SK-N-SH treated with all-trans-retinoic acid at 6 μM for 48 hours (cell line): ENCODE results near the gene GLIS1.

Experiments used
- ATAC-seq: fragments of 200-7000 bp; cut with Tn5 transposase; 3 replicates; pipeline ENCODE4 v1.9.1; 2020; ENCODE audit warnings: mild to moderate bottlenecking, moderate library complexity
- ARNTL ChIP-seq: fragments of 450-650 bp; formaldehyde crosslinking; IDR thresholded peaks from 2 replicates; pipeline ENCODE4 v1.5.0; 2020; ENCODE audit warnings: low read depth, mild to moderate bottlenecking, moderate library complexity, borderline replicate concordance
- BACH2 ChIP-seq: fragments of 250-450 bp; sonication (Bioruptor Pico); IDR thresholded peaks from 2 replicates; pipeline ENCODE4 v1.9.0; 2021; ENCODE audit warnings: mild to moderate bottlenecking, borderline replicate concordance
- CREB5 ChIP-seq: fragments of 250-450 bp; sonication (Bioruptor Pico); IDR thresholded peaks from 2 replicates; pipeline ENCODE4 v1.5.1; 2020; ENCODE audit warnings: low read depth, mild to moderate bottlenecking, moderate library complexity
- ESRRG ChIP-seq: fragments of 250-450 bp; sonication (Bioruptor Pico); IDR thresholded peaks from 2 replicates; pipeline ENCODE4 v1.6.1; 2021; ENCODE audit warnings: mild to moderate bottlenecking
- GLIS3 ChIP-seq: fragments of 250-450 bp; sonication (Bioruptor Pico); IDR thresholded peaks from 2 replicates; pipeline ENCODE4 v1.5.0; 2020; ENCODE audit warnings: mild to moderate bottlenecking, moderate library complexity
- ISL1 ChIP-seq: fragments of 250-450 bp; sonication (Bioruptor Pico); IDR thresholded peaks from 2 replicates; pipeline ENCODE4 v2.1.2; 2022; ENCODE audit warnings: mild to moderate bottlenecking, moderate library complexity
- OSR1 ChIP-seq: fragments of 250-450 bp; sonication (Bioruptor Pico); IDR thresholded peaks from 2 replicates; pipeline ENCODE4 v1.8.0; 2022; ENCODE audit warnings: moderate library complexity, mild to moderate bottlenecking, inconsistent platforms
- PPARA ChIP-seq: fragments of 250-450 bp; sonication (Bioruptor Pico); IDR thresholded peaks from 2 replicates; pipeline ENCODE4 v1.5.0; 2020; ENCODE audit warnings: mild to moderate bottlenecking, borderline replicate concordance
- RARB ChIP-seq: fragments of 250-450 bp; sonication (Bioruptor Pico); IDR thresholded peaks from 2 replicates; pipeline ENCODE4 v1.8.0; 2021; ENCODE audit warnings: mild to moderate bottlenecking, moderate library complexity
- SNAI2 ChIP-seq: fragments of 250-450 bp; sonication (Bioruptor Pico); IDR thresholded peaks from 2 replicates; pipeline ENCODE4 v1.5.0; 2020; ENCODE audit warnings: mild to moderate bottlenecking, moderate library complexity
- TSHZ2 ChIP-seq: fragments of 250-450 bp; sonication (Bioruptor Pico); IDR thresholded peaks from 2 replicates; pipeline ENCODE4 v1.5.0; 2020; ENCODE audit warnings: mild to moderate bottlenecking, moderate library complexity
- ZFP3 ChIP-seq: fragments of 250-450 bp; sonication (Bioruptor Pico); IDR thresholded peaks from 2 replicates; pipeline ENCODE4 v1.5.0; 2020; ENCODE audit warnings: mild to moderate bottlenecking, moderate library complexity
- ZFP30 ChIP-seq: fragments of 450-650 bp; formaldehyde crosslinking; IDR thresholded peaks from 2 replicates; pipeline ENCODE4 v1.5.0; 2022; ENCODE audit warnings: mild to moderate bottlenecking, moderate library complexity
- ZNF565 ChIP-seq: fragments of 450-650 bp; formaldehyde crosslinking; conservative IDR thresholded peaks from 2 replicates; pipeline ENCODE4 v1.5.0; 2020; ENCODE audit warnings: low read depth, mild to moderate bottlenecking, moderate library complexity
- ZNF70 ChIP-seq: fragments of 450-650 bp; formaldehyde crosslinking; IDR thresholded peaks from 2 replicates; pipeline ENCODE4 v1.5.0; 2020; ENCODE audit warnings: mild to moderate bottlenecking, moderate library complexity
- ZNF8 ChIP-seq: fragments of 450-650 bp; formaldehyde crosslinking; IDR thresholded peaks from 2 replicates; pipeline ENCODE4 v1.5.0; 2020; ENCODE audit warnings: mild to moderate bottlenecking, moderate library complexity
- TF ChIP-seq, protein P1 (sequence below): fragments of 250-450 bp; sonication (Bioruptor Pico); IDR thresholded peaks from 2 replicates; pipeline ENCODE4 v1.8.0; 2020; ENCODE audit warnings: mild to moderate bottlenecking, moderate library complexity, borderline replicate concordance
- TF ChIP-seq, protein P2 (sequence below): fragments of 250-450 bp; sonication (Bioruptor Pico); IDR thresholded peaks from 2 replicates; pipeline ENCODE4 v1.8.0; 2021; ENCODE audit warnings: low read depth, mild to moderate bottlenecking, moderate library complexity, borderline replicate concordance
- TF ChIP-seq, protein P3 (sequence below): fragments of 250-450 bp; sonication (Bioruptor Pico); IDR thresholded peaks from 2 replicates; pipeline ENCODE4 v1.5.1; 2021; ENCODE audit warnings: mild to moderate bottlenecking, moderate library complexity

The GLIS1 gene

GRCh38 chr1:53688381-53689102, 50.4 kb downstream of the GLIS1 start:
- TF ChIP-seq ZNF565 (CRISPR knock-in tag) (no peak), CREB5 (CRISPR knock-in tag) (no peak), BACH2 (CRISPR knock-in tag) (no peak)
- TF ChIP-seq, all 23 proteins: peak for 0
- no peak for ATAC-seq

GRCh38 chr1:53687901-53688300, 51.1 kb downstream of the GLIS1 start:
- ATAC-seq, result no peak
- TF ChIP-seq, protein P1, sequence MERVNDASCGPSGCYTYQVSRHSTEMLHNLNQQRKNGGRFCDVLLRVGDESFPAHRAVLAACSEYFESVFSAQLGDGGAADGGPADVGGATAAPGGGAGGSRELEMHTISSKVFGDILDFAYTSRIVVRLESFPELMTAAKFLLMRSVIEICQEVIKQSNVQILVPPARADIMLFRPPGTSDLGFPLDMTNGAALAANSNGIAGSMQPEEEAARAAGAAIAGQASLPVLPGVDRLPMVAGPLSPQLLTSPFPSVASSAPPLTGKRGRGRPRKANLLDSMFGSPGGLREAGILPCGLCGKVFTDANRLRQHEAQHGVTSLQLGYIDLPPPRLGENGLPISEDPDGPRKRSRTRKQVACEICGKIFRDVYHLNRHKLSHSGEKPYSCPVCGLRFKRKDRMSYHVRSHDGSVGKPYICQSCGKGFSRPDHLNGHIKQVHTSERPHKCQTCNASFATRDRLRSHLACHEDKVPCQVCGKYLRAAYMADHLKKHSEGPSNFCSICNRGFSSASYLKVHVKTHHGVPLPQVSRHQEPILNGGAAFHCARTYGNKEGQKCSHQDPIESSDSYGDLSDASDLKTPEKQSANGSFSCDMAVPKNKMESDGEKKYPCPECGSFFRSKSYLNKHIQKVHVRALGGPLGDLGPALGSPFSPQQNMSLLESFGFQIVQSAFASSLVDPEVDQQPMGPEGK (CRISPR knock-in tag), result no peak
- no peak for TF ChIP-seq GLIS3 (CRISPR knock-in tag)
- TF ChIP-seq ZNF8 (CRISPR knock-in tag), result no peak
- no peak for TF ChIP-seq SNAI2
- no peak for TF ChIP-seq RARB (CRISPR knock-in tag)
- TF ChIP-seq OSR1 (CRISPR knock-in tag), result no peak
- no peak for TF ChIP-seq TSHZ2 (CRISPR knock-in tag)
- TF ChIP-seq, protein P2, sequence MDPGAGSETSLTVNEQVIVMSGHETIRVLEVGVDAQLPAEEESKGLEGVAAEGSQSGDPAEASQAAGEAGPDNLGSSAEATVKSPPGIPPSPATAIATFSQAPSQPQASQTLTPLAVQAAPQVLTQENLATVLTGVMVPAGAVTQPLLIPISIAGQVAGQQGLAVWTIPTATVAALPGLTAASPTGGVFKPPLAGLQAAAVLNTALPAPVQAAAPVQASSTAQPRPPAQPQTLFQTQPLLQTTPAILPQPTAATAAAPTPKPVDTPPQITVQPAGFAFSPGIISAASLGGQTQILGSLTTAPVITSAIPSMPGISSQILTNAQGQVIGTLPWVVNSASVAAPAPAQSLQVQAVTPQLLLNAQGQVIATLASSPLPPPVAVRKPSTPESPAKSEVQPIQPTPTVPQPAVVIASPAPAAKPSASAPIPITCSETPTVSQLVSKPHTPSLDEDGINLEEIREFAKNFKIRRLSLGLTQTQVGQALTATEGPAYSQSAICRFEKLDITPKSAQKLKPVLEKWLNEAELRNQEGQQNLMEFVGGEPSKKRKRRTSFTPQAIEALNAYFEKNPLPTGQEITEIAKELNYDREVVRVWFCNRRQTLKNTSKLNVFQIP (CRISPR knock-in tag), result no peak
- TF ChIP-seq CREB5 (CRISPR knock-in tag), result no peak

GRCh38 chr1:53687426-53687825, 51.5 kb downstream of the GLIS1 start:
- no peak for ATAC-seq
- TF ChIP-seq RARB (CRISPR knock-in tag), result no peak
- TF ChIP-seq, protein P3, sequence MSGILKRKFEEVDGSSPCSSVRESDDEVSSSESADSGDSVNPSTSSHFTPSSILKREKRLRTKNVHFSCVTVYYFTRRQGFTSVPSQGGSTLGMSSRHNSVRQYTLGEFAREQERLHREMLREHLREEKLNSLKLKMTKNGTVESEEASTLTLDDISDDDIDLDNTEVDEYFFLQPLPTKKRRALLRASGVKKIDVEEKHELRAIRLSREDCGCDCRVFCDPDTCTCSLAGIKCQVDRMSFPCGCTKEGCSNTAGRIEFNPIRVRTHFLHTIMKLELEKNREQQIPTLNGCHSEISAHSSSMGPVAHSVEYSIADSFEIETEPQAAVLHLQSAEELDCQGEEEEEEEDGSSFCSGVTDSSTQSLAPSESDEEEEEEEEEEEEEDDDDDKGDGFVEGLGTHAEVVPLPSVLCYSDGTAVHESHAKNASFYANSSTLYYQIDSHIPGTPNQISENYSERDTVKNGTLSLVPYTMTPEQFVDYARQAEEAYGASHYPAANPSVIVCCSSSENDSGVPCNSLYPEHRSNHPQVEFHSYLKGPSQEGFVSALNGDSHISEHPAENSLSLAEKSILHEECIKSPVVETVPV (CRISPR knock-in tag), result no peak
- TF ChIP-seq ZFP3 (CRISPR knock-in tag), result no peak
- TF ChIP-seq PPARA, result no peak
- TF ChIP-seq GLIS3 (CRISPR knock-in tag), result no peak
- TF ChIP-seq ESRRG (CRISPR knock-in tag), result no peak
- TF ChIP-seq ZNF70, result no peak
- no peak for TF ChIP-seq ISL1
- TF ChIP-seq, protein P1 (CRISPR knock-in tag), result no peak
- TF ChIP-seq ZFP30 (CRISPR knock-in tag), result no peak
- no peak for TF ChIP-seq ZNF8 (CRISPR knock-in tag)
- TF ChIP-seq ZNF565 (CRISPR knock-in tag), result no peak
- TF ChIP-seq BACH2 (CRISPR knock-in tag), result no peak
- no peak for TF ChIP-seq SNAI2
- no peak for TF ChIP-seq ARNTL (CRISPR knock-in tag)
- TF ChIP-seq, protein P2 (CRISPR knock-in tag), result no peak
- no peak for TF ChIP-seq CREB5 (CRISPR knock-in tag)
